Ishikawa (cell line): ENCODE data around the gene TRRAP.

Experiments used
- EGR1 ChIP-seq: IDR thresholded peaks from 2 replicates; pipeline ENCODE4 v1.6.1; 2012
- TAF1 ChIP-seq: IDR thresholded peaks from 2 replicates; pipeline ENCODE4 v1.6.1; 2012; ENCODE audit warnings: low read depth, mild to moderate bottlenecking

- TF ChIP-seq EGR1: no peak
- TF ChIP-seq TAF1: no peak
Measured at GRCh38 chr7:98900815-98901214, 22.5 kb downstream of the TRRAP start.
